ENCODE measurements around the gene RPL39L. TPM values are rescaled to one million over a fixed set of nuclear protein-coding genes. Genes with fewer than 3 reads are reported as not detected.

Gene RPL39L
- polyA plus RNA-seq, 3 donors: 1.1 to 3.4 (median 3.1) TPM

- Histone ChIP-seq H3K4me2 (replicated peaks; ENCODE audit: extremely low read depth, low read length, poor library complexity, severe bottlenecking) (no peak overlapping the region), H3K9me3 (replicated peaks in 1 of 2; ENCODE audit: control insufficient read depth in 1 of 2, insufficient read depth in 1 of 2, low read length in 2 of 2) (no peaks in the 10 kb centered on the region), H3K79me2 (ENCODE audit: insufficient read depth, low read length) (no peaks in the 10 kb centered on the region), H4K20me1 (ENCODE audit: insufficient read depth, low read length) (no peaks in the 10 kb centered on the region), H2AFZ (ENCODE audit: insufficient read depth, low read depth, low read length, poor library complexity, severe bottlenecking) (no peak overlapping the region), H3K9ac (ENCODE audit: insufficient read depth, low read length, poor library complexity, severe bottlenecking) (no peak overlapping the region), H3K27me3 (ENCODE audit: control insufficient read depth in 2 of 2, insufficient read depth in 2 of 2, low read length in 2 of 2) (no peaks in the 10 kb centered on the region), H3K27ac (ENCODE audit: low read depth in 1 of 2, low read length in 2 of 2) (no peak overlapping the region), H3K4me1 (ENCODE audit: control insufficient read depth in 1 of 2, insufficient read depth in 2 of 2, low read length in 2 of 2) (no peaks in the 10 kb centered on the region), H3K4me3 (replicated peaks in 1 of 3; ENCODE audit: low read depth in 2 of 3, low read length in 3 of 3) (no peak overlapping the region), H3K36me3 (replicated peaks in 1 of 2; ENCODE audit: control insufficient read depth in 1 of 2, insufficient read depth in 2 of 2, low read length in 2 of 2) (no peaks in the 10 kb centered on the region)
- H3K27me3 Mint-ChIP-seq (ENCODE audit: low read depth in 3 of 3): peaks cover 0 to 6% (median 3%) of the 10 kb centered on the region in 3 donors
- H3K9me3 Mint-ChIP-seq: peaks cover 0 to 5% (median 0%) of the 10 kb centered on the region in 7 donors
- H3K4me1 Mint-ChIP-seq: peaks cover 2% of the 10 kb centered on the region
- no peak overlapping the region for H3K27ac Mint-ChIP-seq
- TF ChIP-seq CTCF (IDR thresholded peaks at IDR 0.05): no peak
- H3K4me3 Mint-ChIP-seq: no peak overlapping the region
- intact Hi-C loops (cut with micrococcal nuclease): loop anchor here in 1 of 2 donors (5.0 kb wide), 1 partner anchor 62 kb away; no protein-coding TSS in a partner anchor
- DNase-seq: no peak
- H3K36me3 Mint-ChIP-seq: no peaks in the 10 kb centered on the region
- no CpG with 5 or more reads among the region's 2 CpGs for WGBS (ENCODE audit: insufficient coverage)
Observed at GRCh38 chr3:187169231-187169960, 30.1 kb upstream of the RPL39L start.

GRCh38 chr3:187167777-187168176, 28.5 kb upstream of the RPL39L start:
- no peak for TF ChIP-seq CTCF (IDR thresholded peaks at IDR 0.05)
- H3K27me3 ChIP-seq (ENCODE audit: control insufficient read depth in 2 of 2, insufficient read depth in 2 of 2, low read length in 2 of 2): no peaks in the 10 kb centered on the region
- peaks cover 0 to 5% (median 0%) of the 10 kb centered on the region in 7 donors for H3K9me3 Mint-ChIP-seq
- peaks cover 2% of the 10 kb centered on the region for H3K4me1 Mint-ChIP-seq
- H3K9me3 ChIP-seq (replicated peaks in 1 of 2; ENCODE audit: control insufficient read depth in 1 of 2, insufficient read depth in 1 of 2, low read length in 2 of 2): no peaks in the 10 kb centered on the region
- intact Hi-C loops (cut with micrococcal nuclease): loop anchor here in 1 of 2 donors (5.0 kb wide), 1 partner anchor 60 kb away; no protein-coding TSS in a partner anchor
- H3K27me3 Mint-ChIP-seq (ENCODE audit: low read depth in 3 of 3): peaks cover 0 to 6% (median 5%) of the 10 kb centered on the region in 3 donors
- no peaks in the 10 kb centered on the region for H3K36me3 ChIP-seq (replicated peaks in 1 of 2; ENCODE audit: control insufficient read depth in 1 of 2, insufficient read depth in 2 of 2, low read length in 2 of 2)
- no peak overlapping the region for H3K9ac ChIP-seq (ENCODE audit: insufficient read depth, low read length, poor library complexity, severe bottlenecking)
- H3K27ac ChIP-seq (ENCODE audit: low read depth in 1 of 2, low read length in 2 of 2): no peak overlapping the region
- no peak overlapping the region for H3K4me3 ChIP-seq (replicated peaks in 1 of 3; ENCODE audit: low read depth in 2 of 3, low read length in 3 of 3)
- DNase-seq: no peak
- no peaks in the 10 kb centered on the region for H4K20me1 ChIP-seq (ENCODE audit: insufficient read depth, low read length)
- 100% methylated on average over 1 of the region's 5 CpGs for WGBS (ENCODE audit: insufficient coverage)
- no peak overlapping the region for H2AFZ ChIP-seq (ENCODE audit: insufficient read depth, low read depth, low read length, poor library complexity, severe bottlenecking)
- no peak overlapping the region for H3K4me2 ChIP-seq (replicated peaks; ENCODE audit: extremely low read depth, low read length, poor library complexity, severe bottlenecking)
- H3K4me1 ChIP-seq (ENCODE audit: control insufficient read depth in 1 of 2, insufficient read depth in 2 of 2, low read length in 2 of 2): no peaks in the 10 kb centered on the region
- H3K79me2 ChIP-seq (ENCODE audit: insufficient read depth, low read length): no peaks in the 10 kb centered on the region
- no peaks in the 10 kb centered on the region for H3K36me3 Mint-ChIP-seq
- H3K27ac Mint-ChIP-seq: no peak overlapping the region
- no peak overlapping the region for H3K4me3 Mint-ChIP-seq

Data from CD14-positive monocyte (primary cell).